Measurements from ENCODE around the gene CPHXL2.

CPHXL2 gene

DNA sequence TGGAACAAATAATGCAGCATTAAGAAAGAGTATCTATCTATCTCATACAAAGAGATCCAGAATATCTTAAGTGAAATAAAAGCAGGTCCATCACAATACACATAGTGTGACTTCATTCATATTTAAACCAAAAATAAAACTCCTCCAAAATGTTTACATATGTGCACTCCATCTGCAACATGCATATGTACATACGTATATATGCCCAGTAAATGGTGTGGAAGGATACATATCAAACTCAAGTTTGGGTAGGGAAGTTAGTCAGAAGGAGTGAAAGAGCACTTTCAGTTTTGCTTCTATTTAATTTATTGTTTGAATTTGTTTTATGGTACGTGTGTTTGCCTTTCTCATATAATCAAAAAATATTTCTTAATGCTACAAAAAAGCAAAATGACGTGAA is 41.8 kb downstream of the CPHXL2 start:
- DNase-seq, result no peak

DNA sequence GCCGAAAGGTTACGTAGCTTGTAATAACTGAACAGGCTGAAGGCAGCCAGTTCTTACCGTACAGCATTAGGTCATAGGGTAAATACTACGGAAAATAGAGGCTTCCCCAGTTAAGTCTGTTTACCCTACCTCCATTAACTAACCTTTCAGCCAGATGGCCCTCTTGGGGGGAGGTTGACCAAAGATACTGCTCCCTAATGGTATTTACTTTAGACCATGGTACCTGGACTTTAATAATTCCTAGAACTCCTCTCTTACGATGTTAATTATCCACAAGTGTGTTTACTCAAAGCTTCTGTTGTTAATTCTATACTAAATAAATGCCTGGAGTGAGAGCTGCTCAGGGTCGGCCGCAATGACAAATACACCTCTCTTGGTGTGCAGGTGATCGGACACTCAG is 44.0 kb downstream of the CPHXL2 start:
- no peak for DNase-seq

DNA sequence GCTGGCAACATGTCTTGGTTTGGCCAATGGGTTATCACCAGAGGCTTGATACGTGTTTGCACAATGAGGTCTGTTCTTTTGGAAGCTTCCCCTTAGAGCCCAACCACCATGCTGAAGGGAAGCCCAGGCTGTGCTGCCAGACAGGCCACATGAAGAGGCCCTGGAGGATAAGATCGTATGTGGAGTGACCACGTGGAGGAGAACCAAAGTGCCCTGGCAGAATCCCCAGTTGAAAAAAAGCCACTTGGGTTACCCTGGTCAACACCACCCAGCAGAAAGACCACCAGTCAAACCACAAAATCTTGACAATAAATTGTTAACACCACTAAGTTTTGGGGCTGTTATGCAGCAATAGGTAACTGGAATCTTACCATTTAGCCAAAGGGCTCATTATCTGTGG is 46.8 kb downstream of the CPHXL2 start:
- DNase-seq, result no peak

DNA sequence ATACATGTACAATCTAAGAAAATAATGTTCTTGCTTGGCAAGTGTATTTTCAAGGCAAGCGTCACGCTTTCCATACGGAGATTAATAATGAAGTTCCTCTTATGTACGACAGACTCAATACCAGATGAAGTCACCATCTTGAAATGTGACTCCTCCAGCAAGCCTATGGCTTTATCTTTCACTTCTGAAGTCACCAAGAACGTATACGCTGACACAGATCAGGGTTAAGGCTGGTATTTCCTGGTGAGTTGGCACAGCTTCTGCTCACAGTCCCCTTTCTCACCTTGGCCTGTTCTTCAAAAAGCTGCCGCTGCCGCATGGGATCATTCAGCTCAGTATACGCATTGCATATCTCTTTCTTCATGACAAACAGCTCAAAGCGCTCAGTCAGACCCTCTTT is 47.7 kb downstream of the CPHXL2 start:
- no peak for DNase-seq

DNA sequence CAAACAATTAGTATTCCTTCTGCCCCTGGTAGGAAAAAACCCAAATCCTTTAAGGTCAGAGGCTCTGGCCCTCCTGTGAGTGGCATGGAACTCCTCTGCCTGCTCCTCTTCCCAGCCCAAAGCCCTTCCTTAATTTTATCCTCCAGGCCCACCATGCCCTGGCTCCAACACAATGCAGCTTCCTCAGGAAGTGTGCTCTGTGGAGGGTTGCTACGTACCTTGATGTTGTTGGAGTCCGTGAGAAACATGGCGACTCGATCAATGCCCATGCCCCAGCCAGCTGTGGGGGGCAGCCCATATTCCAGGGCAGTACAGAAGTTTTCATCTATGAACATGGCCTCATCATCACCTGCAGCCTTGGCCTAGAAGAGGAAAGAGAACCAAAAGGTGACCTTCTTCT is 48.5 kb downstream of the CPHXL2 start:
- DNase-seq, result no peak

DNA sequence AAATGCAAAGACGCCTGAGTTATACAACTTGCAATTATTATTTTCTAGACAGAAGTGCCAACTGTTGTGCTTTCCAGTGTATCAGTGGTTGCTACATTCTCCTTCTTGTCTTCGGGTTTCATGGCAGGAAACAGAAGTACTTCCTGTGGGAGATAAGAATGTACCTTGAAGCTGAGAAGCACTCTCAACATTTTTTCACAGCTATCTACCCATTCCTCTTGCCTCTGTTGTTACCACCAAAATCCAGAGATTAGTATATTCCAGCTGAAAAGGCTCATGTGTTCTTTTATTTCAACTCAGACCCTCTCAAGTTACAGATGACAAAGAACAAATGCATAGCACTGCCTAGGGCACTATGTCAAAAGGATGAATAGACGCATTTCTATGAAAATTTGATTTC is 49.0 kb downstream of the CPHXL2 start:
- no peak for DNase-seq

DNA sequence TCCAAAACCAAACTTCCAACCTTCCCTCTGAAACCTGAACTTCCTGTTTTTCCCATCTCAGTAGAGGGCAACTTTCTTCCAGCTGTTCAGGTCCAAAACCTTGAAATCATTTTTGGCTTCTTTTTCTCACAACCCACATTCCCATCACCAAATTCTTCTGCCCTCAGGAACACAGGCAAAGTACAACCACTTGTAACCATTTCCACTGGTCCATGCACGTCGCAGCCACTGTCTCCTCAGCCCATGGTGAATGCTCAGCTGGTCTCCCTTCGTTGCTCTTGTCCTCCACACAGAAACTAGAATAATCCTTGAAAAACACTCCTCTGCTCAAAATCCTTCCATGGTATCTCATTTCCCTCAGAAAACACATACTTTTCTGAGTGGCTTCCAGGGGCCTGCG is 50.0 kb downstream of the CPHXL2 start:
- DNase-seq, result no peak

DNA sequence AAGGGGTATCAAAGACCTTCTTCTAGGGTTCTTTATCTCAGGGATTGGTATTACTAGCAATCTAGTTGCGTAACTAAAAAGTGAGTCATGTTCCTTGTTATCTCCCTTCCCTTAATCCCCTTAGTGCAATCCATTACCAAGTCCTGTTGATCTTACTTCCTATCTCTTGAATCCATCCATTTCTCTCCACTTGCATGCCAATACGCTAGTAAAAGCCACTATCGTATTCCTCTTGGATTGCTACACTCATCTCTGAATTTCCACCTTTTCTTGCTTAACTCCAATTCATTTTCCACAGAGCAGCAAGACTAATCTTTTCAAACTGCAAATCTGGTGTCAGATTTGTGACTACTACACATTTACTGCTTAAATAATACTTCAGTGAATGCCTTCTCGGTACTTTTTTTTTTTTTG is 51.9 kb downstream of the CPHXL2 start:
- no peak for DNase-seq

DNA sequence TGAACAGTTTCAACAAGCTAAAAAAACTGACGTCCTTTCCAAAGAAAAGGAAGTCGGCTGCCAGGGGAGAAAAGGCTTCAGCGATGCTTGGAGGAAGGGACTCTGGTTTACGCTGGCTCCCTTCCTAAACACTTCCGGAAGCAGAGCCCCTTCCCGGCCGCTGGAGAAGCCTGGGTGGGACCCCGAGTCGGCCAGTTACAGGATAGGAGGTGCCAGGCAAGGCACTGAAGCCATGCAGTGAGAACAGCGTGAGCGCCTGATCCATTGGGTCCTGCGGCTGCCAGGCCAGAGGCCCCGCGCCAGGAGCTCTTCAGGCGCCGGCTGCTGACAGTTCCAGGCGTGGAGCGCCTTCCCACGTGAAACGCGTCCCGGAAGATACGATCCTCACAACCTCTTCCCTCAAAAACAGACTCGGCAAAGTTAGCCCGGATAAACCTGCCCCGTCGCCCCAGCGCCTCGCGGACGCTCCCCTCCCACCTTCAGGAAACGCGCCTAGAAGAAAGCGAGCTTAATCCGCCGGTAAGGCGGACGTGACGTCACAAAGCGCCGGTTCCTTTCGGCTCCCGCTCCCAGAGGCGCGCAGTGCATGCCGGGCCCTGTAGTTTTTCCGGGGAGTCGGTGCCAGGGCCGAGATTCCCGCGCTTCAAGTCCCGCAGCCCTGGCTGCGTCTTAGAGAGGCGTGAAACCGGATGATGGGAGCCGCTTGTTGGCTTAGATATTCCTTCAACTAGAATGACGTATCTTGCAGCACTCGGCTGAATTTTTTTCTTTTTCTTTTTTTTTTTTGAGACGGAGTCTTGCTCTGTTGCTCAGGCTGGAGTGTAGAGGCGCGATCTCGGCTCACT is 53.8 kb downstream of the CPHXL2 start, which contains the start of gene ADAT1:
TSS of gene ADAT1 (minus strand) at position 521 of the 845 bp plus-strand sequence. CDS start 2,482 bp downstream, outside the sequence.
- peak; percentile 82 for DNase-seq

DNA sequence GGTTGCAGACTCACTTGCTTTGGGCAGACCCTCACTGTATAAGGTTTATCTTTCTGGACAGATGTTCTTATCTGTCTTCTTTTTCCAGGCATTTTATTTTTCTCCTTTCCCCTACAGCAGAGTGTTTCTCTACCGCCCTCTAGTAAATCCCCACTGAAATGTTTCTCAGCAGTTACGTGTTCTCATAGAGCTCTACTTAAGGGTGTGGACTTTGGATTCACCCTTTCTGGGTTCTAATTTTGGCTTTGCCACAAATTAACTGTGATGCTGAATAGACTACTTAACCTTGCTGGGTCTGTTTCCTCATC is 55.7 kb downstream of the CPHXL2 start:
- no peak for DNase-seq

DNA sequence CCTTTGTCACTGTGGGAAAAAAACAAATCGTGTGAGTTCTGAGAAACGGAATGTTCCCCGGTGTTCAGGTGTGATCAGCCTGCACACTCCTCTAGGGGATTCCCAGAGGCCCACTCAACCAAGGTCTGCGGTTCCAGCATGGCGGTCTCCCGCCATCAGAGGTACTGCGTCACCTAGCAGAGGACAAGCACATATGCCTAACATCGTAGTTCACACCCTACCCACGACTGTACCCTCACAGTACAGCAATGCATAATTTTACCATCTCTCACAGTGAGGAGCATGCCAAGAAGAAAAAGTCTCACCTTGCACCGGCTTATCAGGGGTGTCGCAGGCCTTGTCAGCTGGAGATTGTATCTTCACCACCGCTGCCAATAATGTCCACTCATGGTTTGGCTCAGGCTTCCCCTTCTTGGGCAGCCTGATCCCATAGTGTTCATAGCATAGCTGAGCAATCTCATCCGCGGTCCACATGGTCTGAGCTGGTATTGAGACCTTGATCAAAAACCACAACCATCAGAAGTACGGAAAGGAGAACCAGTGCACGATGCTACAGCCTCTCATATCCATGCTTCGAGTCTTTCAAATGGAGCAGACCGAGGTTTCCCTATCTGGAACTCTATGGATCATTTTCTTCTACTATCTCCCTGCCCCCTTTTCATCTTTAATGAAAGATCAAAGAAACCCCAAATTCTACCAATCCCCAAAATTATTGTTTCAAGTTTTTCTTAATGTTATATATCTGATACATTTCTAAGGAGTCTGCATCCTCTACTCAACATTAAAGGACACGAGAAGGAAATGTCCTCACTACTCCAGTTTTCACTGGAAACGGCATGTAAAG is 56.3 kb downstream of the CPHXL2 start:
- DNase-seq, result no peak

DNA sequence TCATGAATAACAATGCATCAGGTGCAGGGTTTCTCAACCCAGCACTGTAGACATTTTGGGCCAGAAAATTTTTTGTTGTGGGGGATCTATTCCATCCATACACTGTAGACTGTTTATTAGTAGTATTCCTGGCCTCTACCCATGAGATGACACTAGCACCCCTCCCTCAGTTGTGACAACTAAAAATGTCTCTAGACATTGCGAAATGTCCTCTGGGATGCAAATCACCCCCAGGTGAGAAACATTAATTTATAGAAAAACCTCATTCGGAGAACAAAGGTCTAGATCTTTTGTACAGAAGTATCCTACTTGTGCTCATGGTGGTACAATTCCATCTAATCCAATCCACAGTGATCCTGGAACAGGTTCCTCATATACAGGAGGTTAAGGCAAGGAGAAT is 58.0 kb downstream of the CPHXL2 start:
- DNase-seq, result no peak

DNA sequence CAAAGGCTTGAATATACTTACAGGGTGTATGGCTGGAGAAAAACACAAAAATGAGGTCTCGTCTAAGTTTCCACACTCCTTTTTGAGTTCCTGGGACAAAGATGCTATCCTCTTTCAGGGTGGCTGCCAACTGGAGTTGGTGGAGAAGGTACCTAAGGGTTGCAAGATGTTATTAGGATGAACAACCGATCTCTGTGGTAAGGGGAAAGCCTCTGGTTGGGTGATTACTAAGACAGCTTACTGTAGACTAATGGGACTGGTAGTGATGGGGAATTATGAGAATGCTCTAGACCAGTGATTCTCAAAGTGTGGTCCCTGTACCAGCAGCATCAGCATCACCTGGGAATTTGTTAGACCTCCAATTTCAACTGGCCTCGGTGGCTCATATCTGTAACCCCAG is 59.7 kb downstream of the CPHXL2 start:
- no peak for DNase-seq

DNA sequence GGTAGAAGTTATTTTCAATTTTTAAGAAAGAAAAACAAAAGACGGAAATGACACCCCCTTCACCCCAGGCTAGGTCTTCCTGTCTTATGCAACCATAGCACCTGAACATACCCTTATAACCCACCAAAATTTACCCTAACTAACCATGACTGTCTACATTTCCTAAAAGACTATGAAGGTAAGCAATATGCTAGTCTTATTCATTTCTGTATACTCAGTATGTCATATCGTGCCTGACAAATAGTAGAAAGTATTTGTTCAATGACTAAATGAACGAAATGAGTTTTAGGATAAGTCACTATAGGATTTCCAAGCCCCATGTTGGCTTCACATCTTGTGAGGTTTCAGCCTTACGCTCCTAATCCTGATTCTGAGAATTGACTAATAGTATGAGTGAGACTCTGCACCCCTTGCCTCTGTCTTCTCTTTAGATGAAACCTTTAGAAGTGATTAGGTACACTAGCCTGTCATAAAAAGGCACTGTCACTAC is 60.2 kb downstream of the CPHXL2 start:
- no peak for DNase-seq

DNA sequence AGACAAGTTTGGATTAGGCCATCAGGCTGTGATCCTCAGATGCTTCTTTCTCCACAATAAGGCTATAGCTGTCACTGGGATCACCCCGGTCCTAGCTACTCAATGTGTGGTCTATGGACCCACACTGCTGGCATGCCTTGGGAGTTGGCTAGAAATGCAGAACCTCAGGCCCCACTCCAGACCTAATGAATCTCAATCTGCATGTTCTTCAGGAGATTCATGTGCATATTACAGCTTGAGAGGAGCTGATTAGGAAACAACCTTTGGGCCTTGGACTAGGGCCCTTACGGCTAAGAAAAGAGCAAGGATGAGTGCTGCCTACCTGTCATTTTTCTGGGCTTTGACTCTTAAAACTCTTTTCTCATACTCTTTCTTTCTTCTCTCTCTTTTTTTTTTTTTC is 61.2 kb downstream of the CPHXL2 start:
- no peak for DNase-seq

DNA sequence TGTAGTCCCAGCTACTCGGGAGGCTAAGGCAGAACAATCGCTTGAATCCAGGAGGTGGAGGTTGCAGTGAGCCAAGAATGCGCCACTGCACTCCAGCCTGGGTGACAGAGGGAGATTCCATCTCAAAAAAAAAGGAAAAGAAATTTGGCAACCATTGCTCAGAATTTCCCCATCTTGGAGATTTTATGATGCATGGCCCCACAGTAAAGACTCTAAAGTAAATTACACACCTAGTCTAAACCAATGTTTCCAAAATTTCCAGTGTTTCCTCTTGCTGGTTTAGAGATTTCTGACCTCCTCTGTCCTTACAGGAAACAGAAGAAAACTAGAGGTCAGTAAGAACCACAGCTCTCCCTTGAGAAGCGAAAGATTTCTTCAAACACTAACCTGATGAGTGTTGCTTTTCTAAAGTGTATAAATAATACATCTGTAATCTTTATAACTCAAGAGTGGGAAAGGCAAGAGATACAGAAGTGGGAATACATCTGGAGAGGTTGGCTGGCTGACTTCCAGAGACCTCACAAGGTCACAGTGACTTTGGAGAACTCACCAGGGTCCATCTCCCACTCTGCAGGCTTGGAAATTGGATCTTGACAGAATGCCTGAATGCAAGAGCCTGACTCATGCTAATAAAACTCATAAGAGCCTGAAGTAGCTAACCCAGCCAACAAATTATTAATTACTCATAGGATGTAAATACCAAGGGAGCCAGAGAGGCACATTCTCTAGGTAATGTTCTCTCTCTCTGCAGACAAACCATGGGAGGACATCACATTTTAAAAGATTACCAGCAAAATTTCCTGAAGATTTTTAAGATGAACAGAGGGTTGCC is 62.5 kb downstream of the CPHXL2 start:
- DNase-seq, result no peak

All from GDM1 (cell line).